ENCODE results near the gene ZNF207. TPM values are rescaled to one million over a fixed set of nuclear protein-coding genes. Genes with fewer than 3 reads are reported as not detected.
"Not testable (repeated sequence)": the region's sequence is repeated elsewhere in the genome, so short reads cannot be mapped to it uniquely, and the experiment has no call there.

The ZNF207 gene
- total RNA-seq, 1 experiment from 2014 or later = 332 TPM

DNA sequence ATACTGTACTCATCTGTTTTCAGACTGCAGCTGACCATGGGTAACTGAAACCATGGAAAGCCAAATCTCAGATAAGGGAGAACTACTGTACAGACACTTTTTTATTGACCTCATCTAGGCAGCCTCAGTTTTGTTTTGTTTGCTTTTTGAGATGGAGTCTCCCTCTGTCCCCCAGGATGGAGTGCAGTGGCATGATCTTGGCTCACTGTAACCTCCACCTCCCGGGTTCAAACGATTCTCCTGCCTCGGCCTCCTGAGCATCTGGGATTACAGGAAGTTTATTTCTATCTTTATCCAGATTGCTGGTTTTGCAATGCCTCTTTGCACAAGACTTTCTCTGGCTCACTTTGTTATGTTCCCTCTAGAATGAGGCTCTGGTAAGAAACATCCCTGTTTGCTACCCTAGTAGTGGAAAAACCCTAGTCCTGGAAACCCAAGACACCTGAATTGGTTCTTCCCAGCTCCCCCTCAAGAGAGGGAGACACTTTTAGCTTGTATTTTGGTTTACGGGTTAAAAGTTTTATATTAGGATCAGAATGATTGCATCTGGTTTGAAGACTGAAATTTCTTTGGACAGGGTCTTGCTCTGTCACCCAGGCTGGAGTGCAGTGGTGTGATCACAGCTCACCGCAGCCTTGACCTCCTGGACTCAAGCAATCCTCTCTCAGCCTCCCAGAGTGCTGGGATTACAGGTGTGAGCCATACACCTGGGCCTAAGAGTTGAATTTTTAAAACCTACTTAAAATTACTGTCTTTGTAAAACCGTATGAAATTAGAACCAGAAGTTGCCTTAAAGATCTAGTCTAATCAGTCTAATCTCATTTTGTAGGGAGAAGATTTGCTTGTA is 38.9 kb downstream of the ZNF207 start:
- H3K4me1 ChIP-seq = no peaks in the 10 kb centered on the region
- H3K36me3 ChIP-seq = no peaks in the 10 kb centered on the region
- no peaks in the 10 kb centered on the region for H3K27me3 ChIP-seq
- no peak for DNase-seq
- H3K27ac ChIP-seq = no peak overlapping the region
- no peak overlapping the region for H3K4me3 ChIP-seq
- H3K9me3 ChIP-seq (replicated peaks) = no peaks in the 10 kb centered on the region

DNA sequence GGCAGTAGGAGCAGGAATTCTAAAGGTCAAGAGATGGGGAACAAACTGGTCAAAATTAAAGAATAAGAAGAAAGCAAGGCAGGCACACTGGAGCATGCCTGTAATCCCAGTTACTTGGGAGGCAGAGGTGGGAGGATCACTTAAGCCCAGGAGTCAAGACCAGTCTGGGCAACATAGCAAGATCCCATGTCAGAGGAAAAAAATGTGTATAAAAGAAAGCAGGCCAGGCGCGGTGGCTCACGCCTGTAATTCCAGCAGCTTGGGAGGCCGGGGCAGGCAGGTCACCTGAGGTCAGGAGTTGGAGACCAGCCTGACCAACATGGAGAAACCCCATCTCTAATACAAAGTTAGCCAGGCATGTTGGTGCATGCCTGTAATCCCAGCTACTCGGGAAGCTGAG is 43.9 kb downstream of the ZNF207 start:
- H3K27ac ChIP-seq = no peak overlapping the region

GRCh38 chr17:32396343-32396742 is 46.4 kb downstream of the ZNF207 start:
- Histone ChIP-seq H3K27me3 (no peaks in the 10 kb centered on the region), H3K4me1 (no peaks in the 10 kb centered on the region), H3K36me3 (no peaks in the 10 kb centered on the region), H3K4me3 (no peak overlapping the region), H3K9me3 (replicated peaks) (no peaks in the 10 kb centered on the region), H3K27ac (no peak overlapping the region)
- no peak for DNase-seq

More for the DNA sequence above, 43.9 kb downstream of the ZNF207 start:
- Histone ChIP-seq H3K9me3 (replicated peaks) (no peaks in the 10 kb centered on the region), H3K4me3 (no peak overlapping the region), H3K4me1 (no peaks in the 10 kb centered on the region), H3K27me3 (no peaks in the 10 kb centered on the region), H3K36me3 (no peaks in the 10 kb centered on the region)
- no peak for DNase-seq

GRCh38 chr17:32398946-32399345 is 49.0 kb downstream of the ZNF207 start:
- no peak overlapping the region for H3K4me3 ChIP-seq
- H3K9me3 ChIP-seq (replicated peaks) = no peaks in the 10 kb centered on the region
- no peaks in the 10 kb centered on the region for H3K36me3 ChIP-seq
- no peak for DNase-seq
- no peaks in the 10 kb centered on the region for H3K4me1 ChIP-seq
- H3K27me3 ChIP-seq = no peaks in the 10 kb centered on the region
- no peak overlapping the region for H3K27ac ChIP-seq

DNA sequence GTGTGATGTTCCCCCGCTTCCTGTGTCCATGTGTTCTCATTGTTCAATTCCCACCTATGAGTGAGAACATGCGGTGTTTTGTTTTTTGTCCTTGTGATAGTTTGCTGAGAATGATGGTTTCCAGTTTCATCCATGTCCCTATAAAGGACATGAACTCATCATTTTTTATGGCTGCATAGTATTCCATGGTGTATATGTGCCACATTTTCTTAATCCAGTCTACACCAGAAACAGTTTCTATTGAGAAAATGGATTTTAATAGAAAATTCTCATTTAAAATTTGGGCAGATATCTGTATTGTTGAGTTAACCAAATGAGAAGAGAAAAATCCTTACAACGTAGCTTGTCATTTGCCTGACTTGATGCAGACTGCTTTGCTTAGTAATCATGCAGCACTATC is 60.1 kb downstream of the ZNF207 start:
- not testable (repeated sequence) for H3K4me3 ChIP-seq; H3K27ac ChIP-seq; H3K27me3 ChIP-seq; H3K4me1 ChIP-seq; H3K9me3 ChIP-seq (replicated peaks); H3K36me3 ChIP-seq; DNase-seq

- no peak for DNase-seq
- Histone ChIP-seq H3K4me3 (no peak overlapping the region), H3K36me3 (no peaks in the 10 kb centered on the region), H3K27ac (no peak overlapping the region), H3K4me1 (no peaks in the 10 kb centered on the region), H3K27me3 (no peaks in the 10 kb centered on the region), H3K9me3 (replicated peaks) (peaks cover 6% of the 10 kb centered on the region)
Measured at GRCh38 chr17:32426894-32427293, 76.9 kb downstream of the ZNF207 start.

DNA sequence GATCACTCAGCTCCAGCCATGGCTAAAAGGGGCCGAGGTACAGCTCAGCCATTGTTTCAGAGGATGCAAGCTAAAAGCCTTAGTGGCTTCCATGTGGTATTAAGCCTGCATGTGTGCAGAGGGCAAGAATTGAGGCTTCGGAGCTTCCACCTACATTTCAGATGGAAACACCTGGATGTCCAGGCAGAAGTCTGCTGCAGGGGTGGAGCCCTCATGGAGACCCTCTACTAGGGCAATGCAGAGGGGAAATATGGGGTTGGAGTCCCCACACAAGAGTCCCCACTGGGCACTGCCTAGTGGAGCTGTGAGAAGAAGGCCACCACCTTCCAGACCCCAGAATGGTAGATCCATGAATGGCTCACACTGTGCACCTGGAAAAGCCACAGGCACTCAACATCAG is 79.6 kb downstream of the ZNF207 start:
- H3K9me3 ChIP-seq (replicated peaks) = peaks cover 6% of the 10 kb centered on the region
- H3K27me3 ChIP-seq = no peaks in the 10 kb centered on the region
- no peak overlapping the region for H3K4me3 ChIP-seq
- no peak for DNase-seq
- H3K4me1 ChIP-seq = no peaks in the 10 kb centered on the region
- no peak overlapping the region for H3K27ac ChIP-seq
- H3K36me3 ChIP-seq = no peaks in the 10 kb centered on the region

Other genes with a start within 250 kb of the ZNF207 start
- 48.9 and 49.2 TPM in 2 replicates for gene RHOT1, start 207.7 kb upstream of the ZNF207 start, total RNA-seq (2014; rRNA removed; shearing (Covaris generic))
- not detected in 2 replicates for gene RHBDL3, start 84.3 kb upstream of the ZNF207 start, total RNA-seq (2014; rRNA removed; shearing (Covaris generic))
- 35.5 and 39.8 TPM in 2 replicates for gene C17orf75, start 8.0 kb upstream of the ZNF207 start, total RNA-seq (2014; rRNA removed; shearing (Covaris generic))
- gene PSMD11, start 94.4 kb downstream of the ZNF207 start, total RNA-seq (2014; rRNA removed; shearing (Covaris generic)) = 172 and 173 TPM in 2 replicates
- gene CDK5R1, start 136.8 kb downstream of the ZNF207 start, total RNA-seq (2014; rRNA removed; shearing (Covaris generic)) = 3.6 and 4.7 TPM in 2 replicates

Data from SJCRH30 (cell line).